GM12891 (cell line): ENCODE measurements around the gene MAF.

ENCODE experiments used
- PAX5 ChIP-seq: IDR thresholded peaks from 2 replicates; pipeline ENCODE4 v1.6.1; 2011; ENCODE audit warnings: low read length, moderate library complexity, mild to moderate bottlenecking; ENCODE audit not compliant: insufficient read depth, severe bottlenecking
- POLR2A ChIP-seq: IDR thresholded peaks from 2 replicates; pipeline ENCODE4 v1.6.1; 2011; ENCODE audit warnings: low read depth, low read length, control low read depth
- POLR2AphosphoS5 ChIP-seq: IDR thresholded peaks from 2 replicates; pipeline ENCODE4 v1.6.1; 2011; ENCODE audit warnings: low read depth, low read length, control low read depth
- SPI1 ChIP-seq: IDR thresholded peaks from 2 replicates; pipeline ENCODE4 v1.6.1; 2011; ENCODE audit warnings: low read depth, low read length, control low read depth
- TAF1 ChIP-seq: IDR thresholded peaks from 2 replicates; pipeline ENCODE4 v1.6.1; 2011; ENCODE audit warnings: low read depth, low read length, control low read depth

GRCh38 chr16:79571065-79571902, 29.3 kb downstream of the MAF start:
- TF ChIP-seq POLR2A (no peak), POLR2AphosphoS5 (no peak), TAF1 (no peak), SPI1 (no peak), PAX5 (no peak)
